VCaP (cell line): ENCODE results near the gene PLCB1.

Experiments
- H3K27ac ChIP-seq: fragments of 450-650 bp; 2 replicates; pipeline ENCODE4 v1.5.1; 2017
- CTCF ChIP-seq: fragments of 450-650 bp; conservative IDR thresholded peaks from 2 replicates; pipeline ENCODE4 v1.5.1; 2017; ENCODE audit warnings: mild to moderate bottlenecking, moderate library complexity

PLCB1 gene

GRCh38 chr20:8870652-8871051, 738.6 kb downstream of the PLCB1 start:
- TF ChIP-seq CTCF = no peak
- no peak overlapping the region for H3K27ac ChIP-seq

GRCh38 chr20:8874437-8874836, 742.4 kb downstream of the PLCB1 start:
- no peak overlapping the region for H3K27ac ChIP-seq
- TF ChIP-seq CTCF = no peak

- TF ChIP-seq CTCF = no peak
- H3K27ac ChIP-seq = no peak overlapping the region
These were observed 743.5 kb downstream of the PLCB1 start for GRCh38 chr20:8875586-8875985.

GRCh38 chr20:8876366-8876765, 744.3 kb downstream of the PLCB1 start:
- no peak for TF ChIP-seq CTCF
- no peak overlapping the region for H3K27ac ChIP-seq

- no peak for TF ChIP-seq CTCF
- no peak overlapping the region for H3K27ac ChIP-seq
These were observed 745.2 kb downstream of the PLCB1 start for GRCh38 chr20:8877294-8877693.

- no peak overlapping the region for H3K27ac ChIP-seq
- no peak for TF ChIP-seq CTCF
These were observed 747.6 kb downstream of the PLCB1 start for GRCh38 chr20:8879669-8880068.

- H3K27ac ChIP-seq = no peak overlapping the region
- TF ChIP-seq CTCF = no peak
These were observed 748.2 kb downstream of the PLCB1 start for GRCh38 chr20:8880085-8880853.
